GOT3 (cell line): ENCODE measurements around the gene MIER2.

ENCODE experiments used
- DNase-seq: peaks from one replicate; lab custom pipeline; 2025; ENCODE audit warnings: mixed read lengths; lab: John Stamatoyannopoulos, UW

The MIER2 gene

DNA sequence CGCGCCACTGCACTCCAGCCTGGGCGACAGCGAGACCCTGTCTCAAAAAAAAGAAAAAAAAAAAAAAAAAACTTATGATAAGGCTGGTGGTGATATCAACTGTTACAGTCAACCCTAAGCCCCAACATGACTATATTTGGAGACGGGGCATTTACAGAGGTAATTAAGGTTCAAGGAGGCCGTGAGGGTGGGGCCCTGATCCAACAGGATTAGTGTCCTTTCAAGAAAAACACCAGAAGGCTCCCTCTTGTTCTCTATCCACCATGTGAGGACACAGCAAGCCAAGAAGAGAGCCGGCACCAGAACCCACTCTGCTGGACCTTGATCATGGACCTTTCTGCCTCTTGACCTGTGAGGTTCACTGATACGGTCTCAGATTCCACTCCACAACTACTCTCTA lies 14.1 kb downstream of the MIER2 start:
- DNase-seq: no peak

DNA sequence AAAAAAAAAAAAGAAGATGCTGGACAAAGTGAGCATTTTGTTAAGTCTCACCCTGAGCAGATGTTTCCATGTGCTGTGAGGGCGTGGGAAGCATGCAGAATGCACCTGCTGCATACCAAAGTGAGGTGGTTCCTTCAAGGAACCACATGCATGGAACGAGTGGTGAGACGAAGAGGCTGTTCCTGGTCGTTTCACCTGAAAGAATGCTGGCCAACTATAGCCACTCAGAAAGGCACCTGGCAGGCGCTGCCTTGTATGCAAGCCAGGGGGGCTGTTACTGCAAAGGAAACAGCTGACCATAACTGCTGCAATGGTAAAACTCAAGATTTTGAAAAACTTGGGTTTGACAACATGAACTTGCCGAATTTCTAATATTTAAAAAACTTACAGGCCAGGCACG lies 14.7 kb downstream of the MIER2 start:
- DNase-seq: no peak

DNA sequence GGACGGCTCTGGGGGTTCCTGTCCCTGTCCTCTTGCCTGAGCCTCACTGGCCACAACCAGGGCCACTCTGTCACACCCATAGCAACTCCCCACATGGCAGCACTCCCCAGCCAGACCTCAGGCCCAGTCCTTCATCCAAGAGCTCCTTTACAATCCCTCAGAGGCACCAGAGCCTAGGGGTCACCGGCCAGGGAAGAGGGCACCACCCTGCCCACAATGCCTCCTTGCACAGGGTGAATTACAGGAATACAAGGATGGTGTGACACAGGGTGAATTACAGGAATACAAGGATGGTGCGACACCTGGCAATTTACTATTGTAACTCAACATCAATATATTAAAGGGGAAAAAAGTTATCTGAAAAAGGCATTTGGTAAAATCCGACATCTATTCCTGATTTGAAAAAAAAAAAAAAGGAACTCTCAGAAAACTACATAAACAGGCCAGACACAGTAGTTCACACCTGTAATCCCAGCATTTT lies 16.5 kb downstream of the MIER2 start:
- no peak for DNase-seq

GRCh38 chr19:327291-328024 lies 17.1 kb downstream of the MIER2 start:
- no peak for DNase-seq

DNA sequence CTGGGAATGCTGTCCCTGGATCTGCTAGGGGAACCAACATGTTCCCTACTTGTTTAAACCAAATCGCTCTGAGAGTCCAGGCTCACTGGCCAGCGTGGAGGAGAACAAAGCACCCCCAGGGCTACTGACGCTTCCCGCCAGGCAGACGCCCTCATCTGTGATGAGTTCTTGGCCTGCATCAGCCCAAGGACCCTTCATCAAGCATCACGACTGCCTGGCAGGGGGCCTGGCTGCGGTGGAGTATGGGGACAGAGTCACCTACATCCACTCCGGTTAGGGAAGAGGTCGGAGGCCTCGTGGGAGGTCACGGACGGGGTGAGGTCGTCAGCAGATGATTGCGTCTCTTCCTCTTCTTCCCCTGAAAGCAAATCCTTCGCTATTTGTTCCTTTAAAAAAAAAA lies 17.7 kb downstream of the MIER2 start:
- no peak for DNase-seq

- DNase-seq: no peak
Measured at GRCh38 chr19:325937-326565, 18.5 kb downstream of the MIER2 start.

DNA sequence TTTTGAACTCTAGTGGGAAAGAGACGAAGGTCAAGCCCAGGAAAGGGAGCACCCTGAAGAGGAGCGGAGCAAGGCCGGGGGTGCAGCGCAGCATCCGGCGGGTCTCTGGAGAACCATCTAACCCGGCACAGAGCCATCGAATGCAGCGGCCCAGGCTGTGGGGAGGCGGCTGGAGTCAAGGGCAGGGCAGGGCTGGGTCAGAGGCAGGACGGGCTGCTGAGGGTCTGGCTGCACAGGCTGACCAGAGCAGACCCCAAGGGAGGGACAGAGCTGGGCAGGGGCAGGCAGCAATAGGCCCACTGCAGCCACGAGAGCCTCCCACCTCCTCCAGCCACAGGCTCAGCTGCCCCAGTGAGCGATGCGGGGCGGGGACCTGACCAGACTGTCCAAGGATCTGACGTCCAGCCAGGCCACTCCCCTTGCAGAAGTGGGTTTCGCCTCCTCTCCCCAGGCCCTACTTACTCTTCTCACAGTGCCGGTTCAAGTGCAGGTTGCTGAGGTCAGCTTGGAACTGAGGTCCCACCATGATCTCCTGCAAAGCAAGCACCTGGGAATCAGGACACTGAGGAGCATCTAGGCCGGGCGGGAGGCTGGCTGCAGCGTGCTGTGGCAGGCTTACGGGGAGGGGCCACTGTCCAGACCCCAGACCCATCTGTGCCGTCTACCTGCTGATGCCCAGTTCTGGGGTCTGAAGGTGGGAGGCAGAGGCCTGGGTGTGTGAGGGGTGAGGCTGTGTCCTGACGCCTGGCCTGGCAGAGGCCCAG lies 19.2 kb downstream of the MIER2 start:
- DNase-seq: no peak

DNA sequence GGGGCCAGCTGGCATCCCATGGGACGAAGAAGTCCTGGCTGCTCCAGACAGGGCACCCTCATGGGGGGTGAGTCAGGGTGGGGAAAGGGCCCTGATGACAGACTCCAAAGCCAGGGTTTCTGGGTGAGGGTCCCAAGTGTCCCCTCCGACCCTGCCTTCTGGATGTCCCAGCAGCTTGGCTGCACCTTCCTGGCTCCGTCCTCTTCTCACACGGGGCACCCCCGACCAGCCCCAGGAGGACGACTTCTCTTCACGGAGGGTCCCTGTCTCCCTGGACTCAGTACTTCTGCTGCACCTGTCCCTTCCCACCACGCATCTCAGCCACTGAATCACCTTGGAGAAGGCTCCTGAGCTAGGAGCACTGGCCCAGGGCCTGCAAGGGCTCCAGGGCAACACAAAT lies 19.9 kb downstream of the MIER2 start:
- no peak for DNase-seq

DNA sequence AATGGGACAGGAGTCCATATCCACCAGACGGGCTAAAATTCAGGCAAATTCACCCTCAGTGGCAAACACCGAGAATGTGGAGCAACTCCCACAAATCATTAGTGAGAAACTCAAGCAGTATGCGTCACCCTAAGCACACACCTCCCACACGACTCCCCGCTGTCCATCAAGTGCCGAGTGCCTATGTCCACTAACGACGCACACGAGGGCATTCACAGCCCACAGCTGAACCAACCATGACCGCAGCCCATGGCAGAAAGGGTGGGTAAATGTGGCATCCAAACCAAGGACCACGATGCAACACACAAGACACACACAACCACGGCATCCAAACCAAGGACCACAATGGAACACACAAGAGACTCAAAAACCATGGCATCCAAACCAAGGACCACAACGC lies 22.0 kb downstream of the MIER2 start:
- no peak for DNase-seq

- DNase-seq: no peak
Measured at GRCh38 chr19:318509-318774, 26.2 kb downstream of the MIER2 start.

- DNase-seq: no peak
Measured at GRCh38 chr19:317710-318508, 26.7 kb downstream of the MIER2 start.

GRCh38 chr19:315811-316210 lies 28.8 kb downstream of the MIER2 start:
- no peak for DNase-seq

DNA sequence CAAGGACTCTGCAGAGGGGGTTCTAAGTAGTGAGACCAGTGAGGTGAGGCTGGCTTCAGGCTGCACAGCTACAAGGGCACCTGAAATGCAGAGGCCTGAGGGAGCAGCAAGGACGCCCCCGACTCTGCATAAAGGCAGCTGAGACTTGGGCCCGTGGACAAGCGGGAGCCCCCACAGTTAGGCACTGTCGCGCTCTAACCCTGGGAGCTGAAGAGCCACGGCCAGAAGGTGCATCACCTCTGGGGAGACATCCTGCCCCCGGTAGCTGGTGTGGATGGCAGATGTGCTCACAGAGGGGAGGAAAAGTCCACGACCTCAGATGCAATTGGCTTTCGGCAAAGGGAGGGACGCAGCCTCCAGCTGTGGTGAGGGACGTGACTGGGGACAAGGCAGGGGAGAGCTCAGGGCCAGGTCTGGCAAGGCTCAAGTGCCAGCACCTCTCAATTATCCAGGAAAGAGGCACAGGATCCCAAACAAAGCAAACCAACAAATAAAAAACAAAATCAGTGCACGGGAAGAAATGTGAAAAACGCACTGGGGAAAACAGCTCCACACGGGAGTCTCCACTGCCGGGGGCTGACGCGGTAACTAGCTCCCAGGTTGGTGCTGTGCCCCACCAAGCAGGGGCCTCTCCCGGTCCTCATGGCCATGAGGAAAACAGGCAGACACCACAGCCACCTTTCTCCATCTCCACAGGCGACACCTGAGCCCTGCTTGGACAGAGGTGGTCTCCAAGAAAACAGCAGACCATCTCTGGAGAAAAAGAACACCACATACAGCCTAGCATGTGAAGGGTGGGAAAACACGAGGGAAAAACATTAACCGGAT lies 30.4 kb downstream of the MIER2 start:
- no peak for DNase-seq

DNA sequence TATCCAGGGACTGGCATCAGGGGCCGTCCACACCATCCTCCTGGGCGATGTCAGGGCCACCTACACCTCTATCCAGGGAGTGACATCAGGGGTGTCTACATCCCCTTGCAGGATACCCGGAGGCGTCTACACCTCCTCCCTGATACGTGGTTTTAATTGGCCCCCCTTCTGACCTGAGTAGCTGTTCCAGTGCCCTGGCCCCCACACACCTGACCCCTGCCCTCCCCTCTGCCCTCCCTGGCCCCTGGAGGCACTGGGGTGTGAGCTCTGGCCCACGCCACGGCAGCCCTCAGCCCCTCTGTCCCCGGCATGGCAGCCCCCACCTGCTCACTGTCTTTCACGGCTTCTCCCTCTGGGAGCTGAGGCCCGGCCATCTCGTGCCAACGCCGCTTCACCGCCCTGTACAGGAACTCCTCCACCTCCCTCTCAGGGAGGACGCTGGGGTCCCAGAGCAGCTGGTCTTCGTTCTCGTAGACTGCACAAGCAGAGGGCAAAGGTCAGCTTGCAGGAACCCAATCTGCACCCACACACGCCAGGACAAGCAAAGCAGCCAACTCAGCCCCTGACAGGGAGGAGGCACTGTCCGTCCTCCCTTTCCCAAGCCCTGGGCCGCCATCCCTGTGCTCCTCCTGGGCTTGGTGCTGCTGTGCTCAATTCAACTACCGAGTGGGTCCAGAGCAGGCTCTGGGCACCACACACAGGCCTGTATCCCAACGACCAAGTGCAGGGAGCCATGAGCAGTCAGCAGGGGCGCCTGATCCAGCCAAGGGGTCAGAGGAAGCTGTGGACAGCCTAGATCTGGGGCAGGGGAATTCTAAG lies 31.2 kb downstream of the MIER2 start:
- no peak for DNase-seq

DNA sequence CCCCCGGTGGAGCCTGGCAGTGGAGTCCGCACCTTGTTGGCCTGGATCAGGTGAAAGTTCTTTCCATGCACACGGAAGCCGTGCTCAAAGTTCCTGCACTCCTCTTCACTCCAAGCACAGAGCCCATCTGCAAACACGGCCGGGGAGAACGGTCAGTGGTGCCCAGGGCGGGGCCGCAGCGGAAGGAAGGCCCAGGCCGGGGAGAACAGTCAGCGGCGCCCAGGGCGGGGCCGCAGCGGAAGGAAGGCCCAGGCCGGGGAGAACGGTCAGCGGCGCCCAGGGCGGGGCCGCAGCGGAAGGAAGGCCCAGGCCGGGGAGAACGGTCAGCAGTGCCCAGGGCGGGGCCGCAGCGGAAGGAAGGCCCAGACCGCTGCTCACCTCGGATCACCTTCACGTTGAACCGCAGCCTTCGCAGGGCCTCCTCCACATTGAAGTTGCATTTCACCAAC lies 32.8 kb downstream of the MIER2 start:
- no peak for DNase-seq

DNA sequence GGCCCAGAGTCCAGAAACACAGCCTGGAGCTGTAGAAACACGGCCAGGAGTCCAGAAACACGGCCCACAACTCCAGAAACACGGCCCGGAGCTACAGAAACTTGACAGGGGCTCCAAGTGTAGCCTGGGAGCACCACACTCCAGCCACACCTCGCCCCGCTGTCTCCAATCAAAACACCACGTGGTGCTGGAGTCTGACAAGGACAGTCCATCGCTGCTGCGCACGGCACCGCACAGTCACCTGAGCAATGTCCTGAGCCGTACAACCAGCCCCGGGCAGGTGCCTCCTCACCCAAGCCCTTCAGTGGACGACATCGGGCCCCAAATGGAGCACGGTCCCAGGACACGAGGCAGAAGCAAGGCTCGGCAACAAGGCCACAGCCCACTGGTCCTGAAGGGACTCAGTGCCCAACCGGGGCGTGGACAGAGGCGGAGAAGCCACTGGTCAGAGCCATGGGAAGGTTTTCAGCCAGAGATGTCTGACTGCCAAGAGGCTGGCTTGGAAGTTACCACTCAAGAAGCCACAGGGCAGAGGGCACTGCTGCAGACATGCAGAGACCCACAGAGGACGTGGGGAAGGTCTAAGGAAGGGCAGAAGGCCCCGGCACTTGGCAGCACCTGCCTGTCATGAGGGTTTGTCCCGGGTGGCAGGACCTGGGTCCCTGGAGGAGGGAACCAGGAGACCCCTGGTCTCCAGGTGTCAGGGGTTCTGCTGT lies 33.7 kb downstream of the MIER2 start:
- no peak for DNase-seq

GRCh38 chr19:310141-310651 lies 34.4 kb downstream of the MIER2 start:
- no peak for DNase-seq

DNA sequence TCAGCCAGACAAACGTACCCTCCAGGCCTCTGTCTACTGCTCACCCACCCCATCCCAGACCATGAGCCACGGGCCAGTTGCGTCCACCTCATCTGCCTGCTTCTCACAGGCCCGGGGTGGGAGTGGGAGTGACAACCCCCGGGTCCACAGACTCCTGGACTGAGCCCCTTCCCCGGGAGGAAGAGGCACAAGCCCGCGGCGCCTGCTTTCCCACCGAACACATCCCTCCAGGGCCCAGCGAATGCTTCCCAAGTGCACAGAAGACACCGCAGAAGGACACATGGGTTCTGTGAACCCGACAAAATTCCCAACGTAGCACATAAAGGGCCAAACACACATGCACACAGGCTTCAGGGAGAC lies 35.4 kb downstream of the MIER2 start:
- DNase-seq: no peak

- DNase-seq: no peak
Measured at GRCh38 chr19:308471-309205, 36.0 kb downstream of the MIER2 start.
